Spleen (tissue), 7 donors: ENCODE measurements around the gene THAP4.

Experiments used
- POLR2A ChIP-seq, 3 donors: fragments of 450-650 bp; IDR thresholded peaks; one replicate each; pipeline ENCODE4 v1.5.1; 2017; ENCODE audit warnings: antibody characterized with exemption in 3 of 3, mild to moderate bottlenecking in 1 of 3
- TF ChIP-seq, protein P1 (sequence below), 11 experiments: fragments of 200-600 bp in 7 of 11; fragments of 450-650 bp in 4 of 11; sonication (generic) in 4 of 11; IDR thresholded peaks in 8 of 11; conservative IDR thresholded peaks in 3 of 11; 1 replicate in 7 of 11; 2 replicates in 4 of 11; pipeline versions ENCODE4 v1.4.0 to v1.8.0; 2016 to 2021; ENCODE audit warnings: antibody characterized with exemption in 11 of 11, inconsistent platforms in 4 of 11, mild to moderate bottlenecking in 1 of 11
- donor health status: DM: no; HTN: no; CAD: no; lungs with moderate emphysema.
- donor health status: DM: no; HTN: no; CAD: no.
- donor health status: DM: no; HTN: no; CAD: no.

DNA sequence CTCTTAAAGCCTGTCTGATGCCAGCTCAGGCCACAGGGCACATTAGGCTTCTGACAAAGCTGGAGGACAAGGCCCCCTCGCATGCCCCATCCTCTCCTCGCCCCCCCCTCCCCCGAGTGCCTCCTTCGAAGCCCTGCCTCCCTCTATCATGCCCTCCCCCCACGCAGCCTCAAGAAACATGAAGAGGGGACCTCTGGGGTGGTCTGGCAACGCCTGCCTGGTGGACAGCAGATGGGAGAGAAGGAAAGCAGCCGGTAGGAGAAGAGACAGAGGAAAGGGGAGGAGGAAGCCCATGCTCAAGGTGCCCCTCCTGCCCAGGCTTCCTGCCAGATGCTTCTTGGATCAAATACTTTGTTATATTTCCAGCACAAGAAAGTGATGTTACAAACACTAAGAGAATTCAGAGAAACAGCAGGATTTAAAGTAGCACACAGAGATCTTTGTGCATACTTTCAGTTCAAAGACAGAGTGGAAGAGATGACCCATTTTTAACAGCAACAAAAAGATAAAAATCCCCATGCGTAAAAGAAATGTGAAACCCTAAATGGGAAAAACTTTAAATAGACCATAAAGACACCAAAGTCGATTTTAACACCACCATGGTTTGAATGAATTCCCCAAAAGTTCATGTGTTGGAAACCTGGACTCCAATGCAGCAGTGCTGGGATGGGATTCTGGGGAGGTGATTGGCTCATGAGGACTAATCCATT lies 59.4 kb downstream of the THAP4 start:
- TF ChIP-seq, protein P1, sequence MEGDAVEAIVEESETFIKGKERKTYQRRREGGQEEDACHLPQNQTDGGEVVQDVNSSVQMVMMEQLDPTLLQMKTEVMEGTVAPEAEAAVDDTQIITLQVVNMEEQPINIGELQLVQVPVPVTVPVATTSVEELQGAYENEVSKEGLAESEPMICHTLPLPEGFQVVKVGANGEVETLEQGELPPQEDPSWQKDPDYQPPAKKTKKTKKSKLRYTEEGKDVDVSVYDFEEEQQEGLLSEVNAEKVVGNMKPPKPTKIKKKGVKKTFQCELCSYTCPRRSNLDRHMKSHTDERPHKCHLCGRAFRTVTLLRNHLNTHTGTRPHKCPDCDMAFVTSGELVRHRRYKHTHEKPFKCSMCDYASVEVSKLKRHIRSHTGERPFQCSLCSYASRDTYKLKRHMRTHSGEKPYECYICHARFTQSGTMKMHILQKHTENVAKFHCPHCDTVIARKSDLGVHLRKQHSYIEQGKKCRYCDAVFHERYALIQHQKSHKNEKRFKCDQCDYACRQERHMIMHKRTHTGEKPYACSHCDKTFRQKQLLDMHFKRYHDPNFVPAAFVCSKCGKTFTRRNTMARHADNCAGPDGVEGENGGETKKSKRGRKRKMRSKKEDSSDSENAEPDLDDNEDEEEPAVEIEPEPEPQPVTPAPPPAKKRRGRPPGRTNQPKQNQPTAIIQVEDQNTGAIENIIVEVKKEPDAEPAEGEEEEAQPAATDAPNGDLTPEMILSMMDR (IDR thresholded peaks at IDR 0.05 in 8 of 11, conservative IDR thresholded peaks at IDR 0.05 in 3 of 11): no peak
- no peak for TF ChIP-seq POLR2A (IDR thresholded peaks at IDR 0.05)
